ENCODE data around the gene GSTCD. TPM values are rescaled to one million over a fixed set of nuclear protein-coding genes. Genes with fewer than 3 reads are reported as not detected.
"Not testable (repeated sequence)": the region's sequence is repeated elsewhere in the genome, so short reads cannot be mapped to it uniquely, and the experiment has no call there.

Gene GSTCD
- total RNA-seq, 1 donor from 2014 or later: 4.5 TPM

- ATAC-seq (no peak), DNase-seq (ENCODE audit: low spot score) (no peak)
These were observed 5.5 kb downstream of the GSTCD start for GRCh38 chr4:105714071-105714521.

DNA sequence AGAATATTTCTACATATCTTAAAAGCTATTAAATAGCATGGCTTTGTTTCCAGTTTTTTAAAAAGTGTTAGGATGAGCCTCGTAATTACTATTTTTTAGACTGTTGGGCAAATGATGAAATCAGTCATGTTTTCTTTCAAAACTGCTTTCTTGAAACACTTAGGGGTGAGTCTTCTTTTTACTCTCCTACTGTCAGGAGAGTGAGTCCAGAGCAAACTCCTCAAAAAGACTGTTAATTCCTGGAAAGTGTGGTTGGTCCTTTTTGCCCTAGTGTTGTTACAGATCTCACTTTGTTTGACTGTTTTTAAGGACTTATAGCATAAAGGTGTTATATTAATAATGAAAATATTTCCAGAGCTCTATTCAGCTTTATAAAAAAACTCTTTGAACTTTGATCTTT lies 6.3 kb downstream of the GSTCD start:
- DNase-seq (ENCODE audit: low spot score) (no peak), ATAC-seq (no peak)

GRCh38 chr4:105715692-105716278 lies 7.2 kb downstream of the GSTCD start:
- DNase-seq (ENCODE audit: low spot score) (no peak), ATAC-seq (peak; percentile 59)

GRCh38 chr4:105719204-105719603 lies 10.6 kb downstream of the GSTCD start:
- no peak for DNase-seq (ENCODE audit: low spot score)
- ATAC-seq: no peak

DNA sequence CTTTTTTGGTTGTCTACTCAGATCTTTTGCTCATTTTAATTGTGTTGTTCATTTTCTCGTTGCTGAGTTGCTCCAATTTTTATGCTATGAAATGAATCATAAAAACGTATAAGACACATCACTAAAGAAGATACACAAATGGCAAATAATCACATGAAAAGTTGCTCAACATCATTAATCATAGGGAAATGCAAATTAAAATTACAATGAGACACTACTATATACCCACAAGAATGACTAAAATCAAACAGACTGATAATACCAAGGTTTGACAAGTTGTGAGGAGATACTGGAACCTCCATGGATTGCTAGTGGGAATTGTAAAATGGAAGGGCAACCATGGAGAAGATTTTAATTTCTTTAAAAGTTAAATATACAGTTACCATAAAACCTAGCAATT lies 17.0 kb downstream of the GSTCD start:
- ATAC-seq (no peak), DNase-seq (ENCODE audit: low spot score) (no peak)

GRCh38 chr4:105729895-105730294 lies 21.3 kb downstream of the GSTCD start:
- ATAC-seq: not testable (repeated sequence)

GRCh38 chr4:105735217-105735616 lies 26.6 kb downstream of the GSTCD start:
- ATAC-seq; DNase-seq (ENCODE audit: low spot score): not testable (repeated sequence)

More at GRCh38 chr4:105729895-105730294, 21.3 kb downstream of the GSTCD start:
- not testable (repeated sequence) for DNase-seq (ENCODE audit: low spot score)

DNA sequence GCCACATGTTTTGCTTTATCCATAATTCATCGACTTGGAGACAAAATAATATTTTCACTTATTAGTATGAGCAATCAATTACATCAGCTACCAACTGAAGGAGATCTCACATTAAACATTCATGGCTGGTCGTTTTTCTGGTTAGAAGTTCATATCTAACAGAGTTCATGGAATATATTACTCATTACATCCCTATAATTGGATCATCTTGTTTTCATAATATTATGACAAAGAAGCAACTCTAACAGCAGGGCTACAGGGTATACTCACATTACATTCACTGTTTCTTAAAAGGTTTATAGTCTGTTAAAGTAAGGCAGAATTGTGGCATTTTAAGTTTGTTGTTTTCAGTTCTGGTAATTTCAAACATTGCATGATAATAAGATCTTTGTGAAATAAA lies 33.0 kb downstream of the GSTCD start:
- DNase-seq (ENCODE audit: low spot score) (no peak), ATAC-seq (no peak)

DNA sequence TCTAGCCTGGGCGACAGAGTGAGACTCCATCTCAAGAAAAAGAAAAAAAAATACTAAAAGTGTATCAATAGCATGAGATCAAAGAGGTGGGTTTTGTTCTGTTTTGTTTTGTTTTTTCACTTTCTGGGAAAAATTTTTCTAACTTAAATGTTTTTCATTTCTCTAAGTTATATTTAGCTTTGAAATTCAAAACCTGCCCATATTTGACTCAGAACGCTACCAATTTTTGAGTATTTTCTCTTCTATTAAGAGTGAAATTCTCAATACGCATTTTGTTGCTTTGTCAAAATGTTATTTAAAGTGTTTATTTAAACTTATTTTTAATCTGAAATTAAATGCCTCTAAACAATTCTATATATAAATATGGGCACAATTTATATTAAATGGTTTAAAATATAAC lies 39.6 kb downstream of the GSTCD start:
- DNase-seq (ENCODE audit: low spot score): no peak
- no peak for ATAC-seq

DNA sequence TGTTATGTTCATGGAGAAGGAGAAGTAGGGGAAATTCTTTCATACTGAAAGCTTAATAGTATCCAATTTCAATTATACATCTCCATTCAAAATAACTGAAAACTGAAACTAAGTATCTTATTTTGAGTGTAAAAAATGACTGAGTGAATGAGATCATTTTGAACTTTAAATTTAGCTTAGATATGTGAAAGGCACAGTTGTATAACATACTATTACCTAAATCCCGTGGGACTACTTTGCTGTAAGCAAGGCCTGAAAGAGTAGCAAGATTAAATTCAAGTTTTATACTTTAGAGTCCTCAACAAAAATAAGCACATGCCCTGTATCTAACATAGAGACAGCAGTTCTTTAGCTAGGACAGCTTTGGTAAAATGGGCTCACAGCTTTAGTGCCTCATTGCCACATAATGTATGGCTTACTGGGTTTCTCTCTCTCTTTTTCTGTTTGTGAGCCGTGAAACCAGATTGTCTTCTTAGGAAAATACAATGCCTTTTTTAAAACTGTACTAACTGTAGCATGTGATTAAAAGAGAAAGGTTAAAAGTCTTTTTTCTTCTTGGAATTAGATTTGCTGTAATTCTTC lies 43.2 kb downstream of the GSTCD start:
- ATAC-seq (no peak), DNase-seq (ENCODE audit: low spot score) (no peak)

- ATAC-seq (no peak), DNase-seq (ENCODE audit: low spot score) (no peak)
These were observed 44.8 kb downstream of the GSTCD start for GRCh38 chr4:105753361-105753760.

- DNase-seq (ENCODE audit: low spot score) (no peak), ATAC-seq (no peak)
These were observed 46.8 kb downstream of the GSTCD start for GRCh38 chr4:105755375-105755774.

GRCh38 chr4:105758958-105759357 lies 50.4 kb downstream of the GSTCD start:
- DNase-seq (ENCODE audit: low spot score) (no peak), ATAC-seq (no peak)

DNA sequence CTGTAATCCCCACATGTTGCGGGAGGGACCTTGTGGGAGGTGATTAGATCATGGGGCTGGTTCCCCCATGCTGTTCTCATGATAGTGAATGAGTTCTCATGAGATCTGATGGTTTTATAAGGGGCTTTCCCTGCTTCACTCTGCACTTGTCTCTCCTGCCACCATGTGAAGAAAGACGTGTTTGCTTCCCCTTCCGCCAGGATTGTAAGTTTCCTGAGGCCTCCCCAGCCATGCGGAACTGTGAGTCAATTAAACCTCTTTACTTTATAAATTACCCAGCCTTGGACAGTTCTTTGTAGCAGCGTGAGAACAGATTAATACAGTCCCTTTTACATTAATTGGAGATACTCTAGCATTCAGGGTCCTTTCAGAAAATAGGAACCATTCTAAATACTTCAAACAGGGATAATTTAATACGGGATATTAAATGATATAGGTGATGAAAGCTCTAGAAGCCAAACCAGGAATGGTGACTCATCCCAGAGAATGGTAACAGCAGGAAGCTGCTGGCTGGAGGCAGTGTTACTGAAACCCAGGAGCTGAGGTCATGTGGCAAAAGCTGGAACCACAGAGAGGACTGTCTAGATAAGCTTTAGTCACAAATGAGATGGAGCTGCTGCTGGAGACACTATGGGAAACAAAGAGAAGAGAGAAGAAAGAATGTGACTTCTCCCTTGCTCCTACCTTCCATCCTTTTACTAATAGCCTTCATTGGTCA lies 57.3 kb downstream of the GSTCD start:
- no peak for ATAC-seq
- no peak for DNase-seq (ENCODE audit: low spot score)

DNA sequence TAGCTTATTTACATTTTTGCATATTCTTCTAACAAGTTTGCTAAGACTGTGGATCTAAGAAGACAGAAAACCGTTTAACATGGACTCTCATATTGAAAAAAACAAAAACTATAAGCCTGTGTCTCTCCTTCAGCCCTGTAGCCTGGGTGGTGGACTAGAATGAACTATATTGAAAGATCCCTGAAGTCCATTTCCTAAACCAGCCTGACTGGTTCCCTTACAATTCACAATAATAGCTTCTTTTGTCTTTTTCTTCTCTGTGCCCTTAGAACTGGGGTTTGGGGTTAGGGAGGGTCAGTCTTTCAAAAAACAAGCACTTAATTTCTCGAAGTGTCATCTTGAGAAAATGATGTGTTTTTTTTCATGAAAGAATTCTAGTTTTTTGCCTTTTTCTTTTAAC lies 59.0 kb downstream of the GSTCD start:
- DNase-seq (ENCODE audit: low spot score): no peak
- ATAC-seq: no peak

GRCh38 chr4:105770524-105770923 lies 61.9 kb downstream of the GSTCD start:
- not testable (repeated sequence) for ATAC-seq; DNase-seq (ENCODE audit: low spot score)

DNA sequence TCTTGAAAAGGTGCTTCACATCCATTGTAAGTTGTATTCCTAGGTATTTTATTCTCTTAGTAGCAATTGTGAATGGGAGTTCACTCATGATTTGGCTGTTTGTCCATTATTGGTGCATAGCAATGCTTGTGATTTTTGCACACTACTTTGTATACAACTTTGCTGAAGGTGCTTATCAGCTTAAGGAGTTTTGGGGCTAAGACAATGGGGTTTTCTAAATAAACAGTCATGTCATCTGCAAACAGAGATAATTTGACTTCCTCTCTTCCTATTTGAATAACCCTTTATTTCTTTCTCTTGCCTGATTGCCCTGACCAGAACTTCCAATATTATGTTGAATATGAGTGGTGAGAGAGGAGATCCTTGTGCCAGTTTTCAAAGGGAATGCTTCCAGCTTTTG lies 63.5 kb downstream of the GSTCD start:
- DNase-seq (ENCODE audit: low spot score); ATAC-seq: not testable (repeated sequence)

GRCh38 chr4:105775760-105776415 lies 67.3 kb downstream of the GSTCD start:
- not testable (repeated sequence) for ATAC-seq; DNase-seq (ENCODE audit: low spot score)

DNA sequence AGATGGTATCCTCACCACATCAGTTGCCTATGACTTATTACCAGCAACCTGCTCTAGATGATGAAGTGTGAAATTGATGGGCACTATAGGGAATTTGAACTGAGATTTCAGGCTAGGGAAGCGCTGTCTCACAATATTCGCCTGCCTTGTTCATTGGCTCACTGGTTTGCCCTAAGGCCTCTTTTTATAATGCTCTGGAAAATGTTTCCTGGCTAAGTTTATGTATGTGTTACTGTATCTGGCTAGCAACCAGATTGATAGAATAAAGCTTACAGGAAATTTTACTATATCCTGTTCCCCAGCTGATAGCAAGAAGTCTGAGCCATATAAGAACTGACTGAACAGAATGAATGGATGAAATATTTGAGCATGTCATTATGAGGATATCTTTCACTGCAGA lies 71.6 kb downstream of the GSTCD start:
- no peak for ATAC-seq

DNA sequence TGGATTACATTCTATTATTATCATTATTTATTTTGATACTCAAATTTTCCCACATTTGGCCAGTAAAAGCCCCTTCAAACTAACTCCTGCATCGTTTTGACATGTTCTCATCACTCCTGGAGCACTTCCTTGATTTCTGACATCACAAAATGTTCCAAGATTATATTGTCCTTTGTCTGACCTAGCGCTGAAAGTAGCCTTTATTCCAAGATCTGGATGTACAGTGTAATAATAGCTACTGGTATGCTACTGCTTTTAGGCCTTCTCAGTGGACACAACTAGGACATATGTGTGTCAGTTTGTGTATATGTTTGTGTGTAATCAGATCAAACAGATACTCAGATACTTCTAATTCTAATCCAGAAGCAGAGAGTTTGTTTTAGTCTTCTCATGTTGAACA lies 76.2 kb downstream of the GSTCD start:
- no peak for ATAC-seq
- no peak for DNase-seq (ENCODE audit: low spot score)

More for the DNA sequence above, 71.6 kb downstream of the GSTCD start:
- DNase-seq (ENCODE audit: low spot score): no peak

- no peak for ATAC-seq
- no peak for DNase-seq (ENCODE audit: low spot score)
These were observed 77.2 kb downstream of the GSTCD start for GRCh38 chr4:105785792-105786191.

DNA sequence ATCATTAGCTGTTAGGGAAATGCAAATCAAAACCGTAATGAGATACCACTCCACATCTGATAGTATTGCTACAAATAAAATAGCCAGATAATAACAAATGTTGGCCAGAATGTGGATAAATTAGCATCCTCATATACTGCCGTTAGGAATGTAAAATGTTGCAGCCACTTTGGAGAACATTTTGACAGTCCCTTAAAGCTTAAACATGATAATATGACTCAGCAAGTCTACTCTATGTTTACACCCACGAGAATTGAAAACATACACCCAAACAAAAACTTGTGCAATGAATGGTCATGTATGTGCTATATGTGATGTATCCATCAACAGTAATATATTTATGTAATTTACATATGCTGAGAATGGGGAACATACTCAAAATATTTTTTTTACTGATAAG lies 78.2 kb downstream of the GSTCD start:
- ATAC-seq: no peak
- DNase-seq (ENCODE audit: low spot score): no peak
